Chondrocyte (in vitro differentiated cells): Measurements from ENCODE around the gene TMEM107. TPM values are rescaled to one million over a fixed set of nuclear protein-coding genes. Genes with fewer than 3 reads are reported as not detected.

Source experiments
- DNase-seq: peaks from one replicate; pipeline ENCODE4 v3.0.0; 2021; ENCODE audit warnings: mixed read lengths, low spot score
- H3K27ac Mint-ChIP-seq: one replicate; pipeline ENCODE4 v1.8.0; 2021; ENCODE audit warnings: mild to moderate bottlenecking, moderate library complexity, mixed read lengths; ENCODE audit not compliant: unreplicated experiment
- H3K27me3 Mint-ChIP-seq: 2 replicates; pipeline ENCODE4 v1.8.0; 2021; ENCODE audit warnings: low read depth, mixed read lengths
- H3K36me3 Mint-ChIP-seq: 2 replicates; pipeline ENCODE4 v1.8.0; 2021; ENCODE audit warnings: low read depth, mixed read lengths
- H3K4me1 Mint-ChIP-seq: 2 replicates; pipeline ENCODE4 v1.8.0; 2021; ENCODE audit warnings: low read depth, mild to moderate bottlenecking, mixed read lengths
- H3K4me3 Mint-ChIP-seq: one replicate; pipeline ENCODE4 v1.8.0; 2021; ENCODE audit warnings: mild to moderate bottlenecking, moderate library complexity, mixed read lengths; ENCODE audit not compliant: unreplicated experiment
- H3K9me3 Mint-ChIP-seq: 2 replicates; pipeline ENCODE4 v1.8.0; 2021; ENCODE audit warnings: low read depth, mixed read lengths
- total RNA-seq: library from RNA; stranded (reverse); gene quantifications from 3 replicates; pipeline ENCODE4 v1.2.1, GENCODE V29; 2021
- TF ChIP-seq, protein P1 (sequence below): fragments of 200-600 bp; sonication (generic); IDR thresholded peaks from 2 replicates; pipeline ENCODE4 v1.5.0; 2021; ENCODE audit warnings: antibody characterized with exemption, mild to moderate bottlenecking, moderate library complexity

TMEM107 gene
- total RNA-seq, 1 donor from 2014 or later: 7.8 TPM

DNA sequence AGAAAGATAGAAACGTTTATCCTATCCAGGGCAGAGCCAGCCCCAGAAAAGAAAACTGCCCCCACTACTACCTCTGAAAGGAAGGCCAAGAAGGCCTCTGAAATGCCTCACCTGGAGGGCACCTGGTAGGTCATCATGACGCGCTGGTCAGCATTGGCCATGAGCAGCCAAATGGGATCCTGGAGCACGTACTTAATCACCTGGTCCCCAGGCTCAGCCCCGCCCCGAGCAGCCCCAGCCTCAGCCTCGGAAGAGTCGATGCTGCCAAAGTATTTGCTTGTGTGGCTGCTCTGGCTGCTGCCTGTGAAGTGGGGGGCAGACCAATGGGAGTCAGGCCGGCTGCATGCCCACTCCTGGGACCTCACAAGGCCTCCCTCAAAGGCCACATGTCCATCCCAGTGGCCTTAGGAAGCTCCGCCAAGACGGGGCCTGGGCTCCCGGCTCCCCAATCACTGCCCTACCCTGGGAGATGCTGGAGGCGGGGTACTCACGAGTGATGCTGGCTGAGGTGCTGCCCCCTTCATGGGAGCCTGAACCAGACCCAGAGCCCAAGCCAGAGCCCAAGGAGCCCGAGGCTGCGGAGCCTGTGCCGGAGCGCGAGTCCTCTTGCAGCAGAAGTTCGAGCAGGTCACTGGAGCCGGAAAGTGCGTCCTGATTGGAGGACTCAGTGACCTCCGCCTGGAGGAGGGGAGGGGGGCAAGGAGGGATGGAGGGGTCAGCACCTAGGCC is 33.9 kb downstream of the TMEM107 start:
- Mint-ChIP-seq H3K9me3 (no peaks in the 10 kb centered on the region), H3K4me3 (no peak overlapping the region), H3K27me3 (no peaks in the 10 kb centered on the region), H3K36me3 (peaks cover 40% of the 10 kb centered on the region), H3K4me1 (no peaks in the 10 kb centered on the region), H3K27ac (peak overlapping the region; percentile 17)
- TF ChIP-seq, protein P1, sequence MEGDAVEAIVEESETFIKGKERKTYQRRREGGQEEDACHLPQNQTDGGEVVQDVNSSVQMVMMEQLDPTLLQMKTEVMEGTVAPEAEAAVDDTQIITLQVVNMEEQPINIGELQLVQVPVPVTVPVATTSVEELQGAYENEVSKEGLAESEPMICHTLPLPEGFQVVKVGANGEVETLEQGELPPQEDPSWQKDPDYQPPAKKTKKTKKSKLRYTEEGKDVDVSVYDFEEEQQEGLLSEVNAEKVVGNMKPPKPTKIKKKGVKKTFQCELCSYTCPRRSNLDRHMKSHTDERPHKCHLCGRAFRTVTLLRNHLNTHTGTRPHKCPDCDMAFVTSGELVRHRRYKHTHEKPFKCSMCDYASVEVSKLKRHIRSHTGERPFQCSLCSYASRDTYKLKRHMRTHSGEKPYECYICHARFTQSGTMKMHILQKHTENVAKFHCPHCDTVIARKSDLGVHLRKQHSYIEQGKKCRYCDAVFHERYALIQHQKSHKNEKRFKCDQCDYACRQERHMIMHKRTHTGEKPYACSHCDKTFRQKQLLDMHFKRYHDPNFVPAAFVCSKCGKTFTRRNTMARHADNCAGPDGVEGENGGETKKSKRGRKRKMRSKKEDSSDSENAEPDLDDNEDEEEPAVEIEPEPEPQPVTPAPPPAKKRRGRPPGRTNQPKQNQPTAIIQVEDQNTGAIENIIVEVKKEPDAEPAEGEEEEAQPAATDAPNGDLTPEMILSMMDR: no peak
- no peak for DNase-seq

DNA sequence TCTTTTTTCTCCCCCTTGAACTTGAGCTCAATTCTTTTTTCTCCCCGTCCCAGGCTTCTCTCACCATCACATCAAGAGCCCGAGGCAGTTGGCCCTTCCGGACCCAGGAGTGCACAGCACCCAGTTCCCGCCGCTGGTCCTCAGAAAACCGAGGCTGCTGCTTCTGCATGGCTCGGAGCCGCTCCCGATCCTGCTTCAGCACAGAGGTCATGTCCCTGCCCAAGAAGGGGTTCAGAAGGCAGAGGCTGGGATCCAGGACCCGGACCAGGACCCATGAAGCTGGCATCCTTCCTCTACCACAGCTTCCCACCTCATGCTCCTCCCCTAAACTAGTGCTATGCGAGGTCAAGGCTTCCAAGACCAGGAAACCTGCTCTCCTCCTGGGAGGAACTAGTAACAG is 34.4 kb downstream of the TMEM107 start:
- Mint-ChIP-seq H3K27me3 (no peaks in the 10 kb centered on the region), H3K4me3 (no peak overlapping the region), H3K27ac (no peak overlapping the region), H3K36me3 (peaks cover 37% of the 10 kb centered on the region), H3K9me3 (no peaks in the 10 kb centered on the region), H3K4me1 (no peaks in the 10 kb centered on the region)
- no peak for DNase-seq
- TF ChIP-seq, protein P1: no peak

DNA sequence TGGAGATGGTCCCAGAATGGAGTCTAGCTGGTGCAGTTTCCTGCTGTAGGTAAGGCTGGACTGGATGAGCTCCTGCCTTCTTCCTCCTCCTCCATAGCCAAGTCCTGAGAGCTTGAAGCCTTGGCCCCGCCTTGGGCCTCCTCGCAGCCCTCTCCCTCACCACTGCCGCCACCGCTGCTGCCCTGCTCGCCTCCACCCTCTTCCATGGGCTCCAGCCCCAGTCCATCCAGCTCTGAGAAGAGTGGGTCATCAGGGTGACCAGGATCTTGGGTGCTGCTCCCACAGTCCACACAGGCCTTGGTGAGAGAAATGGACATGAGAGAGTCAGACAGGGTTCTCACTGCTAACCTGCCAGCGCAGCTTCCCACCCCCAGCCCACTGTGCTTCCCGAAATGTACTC is 35.1 kb downstream of the TMEM107 start:
- DNase-seq: no peak
- H3K9me3 Mint-ChIP-seq: no peaks in the 10 kb centered on the region
- no peaks in the 10 kb centered on the region for H3K4me1 Mint-ChIP-seq
- no peak overlapping the region for H3K4me3 Mint-ChIP-seq
- TF ChIP-seq, protein P1: no peak
- H3K27me3 Mint-ChIP-seq: no peaks in the 10 kb centered on the region
- peaks cover 30% of the 10 kb centered on the region for H3K36me3 Mint-ChIP-seq
- peak overlapping the region; percentile 59 for H3K27ac Mint-ChIP-seq

DNA sequence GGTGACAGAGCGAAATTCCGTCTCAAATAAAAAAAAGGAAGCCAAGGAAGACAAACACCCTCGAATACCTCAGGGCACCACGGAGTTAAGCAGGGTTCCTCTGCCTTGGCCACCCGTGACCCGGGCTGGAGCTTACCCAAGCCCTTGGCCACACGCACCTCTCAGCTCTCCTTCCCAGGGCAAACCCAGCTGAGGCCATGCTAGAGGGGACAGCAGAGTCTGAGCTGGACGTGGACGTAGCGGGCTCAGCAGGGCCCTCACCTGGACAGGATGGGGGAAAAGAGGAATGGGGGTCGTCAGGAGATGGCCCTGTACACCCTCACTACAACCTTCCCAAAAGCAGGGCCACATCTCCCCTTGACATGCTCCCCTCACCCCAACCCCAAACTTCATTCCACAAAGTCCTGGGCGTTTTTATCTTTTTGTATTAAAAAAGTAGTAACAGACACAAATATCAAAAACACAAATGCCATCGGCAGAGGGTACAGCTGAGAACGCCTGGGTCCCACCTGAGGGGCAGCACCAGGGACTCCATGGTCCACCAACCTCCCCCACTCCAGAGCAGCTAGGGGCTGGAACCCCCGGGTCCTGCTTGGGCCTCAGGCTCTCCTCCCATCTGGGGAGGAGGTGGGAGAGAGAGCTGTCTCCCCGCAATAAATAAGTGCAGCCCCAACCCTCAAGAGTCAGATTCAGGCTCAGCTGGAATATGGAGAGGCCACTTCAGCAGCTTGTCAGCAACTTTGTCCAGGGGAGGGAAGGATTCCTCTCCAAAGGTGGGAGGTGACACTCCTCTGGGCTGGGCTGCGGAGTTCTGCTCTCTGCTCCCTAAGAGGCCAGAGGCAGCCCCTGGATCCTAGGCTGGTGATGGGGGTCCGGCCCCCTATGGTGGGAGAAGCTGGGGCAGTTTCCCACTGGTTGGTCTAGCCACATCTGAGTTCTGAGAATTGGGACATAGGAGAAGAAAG is 35.8 kb downstream of the TMEM107 start:
- Mint-ChIP-seq H3K4me3 (no peak overlapping the region), H3K4me1 (no peaks in the 10 kb centered on the region), H3K27me3 (no peaks in the 10 kb centered on the region), H3K36me3 (peaks cover 25% of the 10 kb centered on the region), H3K9me3 (no peaks in the 10 kb centered on the region), H3K27ac (peak overlapping the region; percentile 59)
- TF ChIP-seq, protein P1: no peak
- no peak for DNase-seq

DNA sequence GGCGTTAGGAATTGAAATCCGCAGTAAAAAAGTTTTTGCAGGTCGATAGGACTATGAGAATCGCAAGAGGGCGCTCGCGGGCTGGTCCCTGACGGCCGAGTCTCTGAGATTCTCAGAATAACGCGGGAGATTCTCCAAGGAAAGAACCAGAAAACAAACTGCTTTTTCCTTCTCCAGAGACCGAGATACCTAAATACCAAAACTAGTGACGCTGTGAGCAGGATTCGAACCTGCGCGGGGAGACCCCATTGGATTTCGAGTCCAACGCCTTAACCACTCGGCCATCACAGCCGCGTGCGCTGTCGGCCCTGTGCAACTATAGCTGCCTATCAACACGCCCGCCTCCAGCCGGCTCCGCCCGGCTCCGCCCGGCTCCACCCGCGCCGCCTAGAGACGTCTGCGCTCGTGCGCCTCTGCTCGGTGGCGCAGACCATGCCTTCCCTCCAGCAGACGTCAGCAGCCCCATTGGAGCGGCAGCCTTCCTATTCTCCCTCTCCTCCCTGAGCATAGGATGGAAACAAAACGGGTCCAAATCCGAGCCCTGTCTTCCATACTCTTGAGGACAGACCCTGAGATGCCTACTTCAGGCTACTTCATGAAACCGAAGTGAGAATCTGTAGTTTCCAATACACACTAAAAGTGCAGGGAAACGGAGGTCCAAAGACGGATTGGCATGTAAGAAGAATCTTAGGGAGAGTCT is 37.4 kb downstream of the TMEM107 start:
- peaks cover 20% of the 10 kb centered on the region for H3K36me3 Mint-ChIP-seq
- H3K27ac Mint-ChIP-seq: no peak overlapping the region
- H3K9me3 Mint-ChIP-seq: no peaks in the 10 kb centered on the region

More for the DNA sequence above, 37.4 kb downstream of the TMEM107 start:
- TF ChIP-seq, protein P1: peak; percentile 95
- peak; percentile 95 for DNase-seq
- no peaks in the 10 kb centered on the region for H3K27me3 Mint-ChIP-seq
- no peaks in the 10 kb centered on the region for H3K4me1 Mint-ChIP-seq
- H3K4me3 Mint-ChIP-seq: no peak overlapping the region
